BJ (cell line): ENCODE results near the gene EHD1. TPM values are rescaled to one million over a fixed set of nuclear protein-coding genes. Genes with fewer than 3 reads are reported as not detected.

Source experiments
- CTCF ChIA-PET: fragments of 350-600 bp; formaldehyde crosslinking; extraction: SDS; loops from one replicate; lab custom pipeline; 2021; ENCODE audit warnings: antibody characterized with exemption, inconsistent platforms; lab: Yijun Ruan, JAX
- POLR2A ChIA-PET: fragments of 300-600 bp; sonication (Branson Sonifier 250); formaldehyde crosslinking; extraction: SDS; loops from one replicate; lab custom pipeline; 2021; ENCODE audit warnings: antibody characterized with exemption; lab: Charles Lee
- DNase-seq: peaks from one replicate; pipeline ENCODE4 v3.0.0-alpha.2; 2011; ENCODE audit warnings: low read depth
- H3K27me3 ChIP-seq: 2 replicates; pipeline ENCODE4 v1.6.0; 2011; ENCODE audit warnings: low read length; ENCODE audit not compliant: control insufficient read depth, insufficient read depth
- H3K36me3 ChIP-seq: 2 replicates; pipeline ENCODE4 v1.5.1; 2011; ENCODE audit warnings: low read length; ENCODE audit not compliant: control insufficient read depth, insufficient read depth
- H3K4me3 ChIP-seq: 2 replicates; pipeline ENCODE4 v1.5.1; 2011; ENCODE audit warnings: low read depth, mild to moderate bottlenecking, control low read depth, low read length
- polyA plus RNA-seq: library from polyadenylated mRNA; depleted of rRNA; stranded (reverse); fragments of >200 nt; gene quantifications from 2 replicates; pipeline ENCODE4 v1.2.3, GENCODE V29; 2011
- TF ChIP-seq, protein P1 (sequence below): IDR thresholded peaks from 2 replicates; pipeline ENCODE4 v1.5.1; 2011; ENCODE audit warnings: low read depth, mild to moderate bottlenecking, control low read depth, inconsistent platforms, low read length, moderate library complexity; ENCODE audit not compliant: insufficient read depth

EHD1 gene
- polyA plus RNA-seq, 1 experiment: 191 TPM

DNA sequence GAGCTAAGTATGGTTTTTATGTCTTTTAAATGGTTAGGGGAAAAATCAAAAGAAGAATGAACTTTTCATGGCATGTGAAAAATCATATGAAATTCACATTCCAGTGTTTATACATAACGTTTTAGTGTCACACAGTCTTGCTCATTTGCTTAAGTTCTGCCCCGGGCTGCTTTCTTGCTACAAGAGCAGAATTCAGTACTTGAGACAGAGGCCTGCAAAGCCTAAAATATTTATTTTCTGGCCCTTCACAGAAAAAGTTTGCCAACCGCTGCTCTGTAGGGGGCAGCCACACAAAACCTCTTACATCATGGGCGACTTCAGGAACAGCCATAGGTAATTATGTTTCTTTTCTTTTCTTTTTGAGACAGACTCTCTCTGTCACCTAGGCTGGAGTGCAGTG lies 39.6 kb upstream of the EHD1 start:
- Histone ChIP-seq H3K4me3 (peak overlapping the region; percentile 29), H3K27me3 (no peaks in the 10 kb centered on the region), H3K36me3 (peaks cover 13% of the 10 kb centered on the region)
- POLR2A ChIA-PET: no interaction called here
- TF ChIP-seq, protein P1, sequence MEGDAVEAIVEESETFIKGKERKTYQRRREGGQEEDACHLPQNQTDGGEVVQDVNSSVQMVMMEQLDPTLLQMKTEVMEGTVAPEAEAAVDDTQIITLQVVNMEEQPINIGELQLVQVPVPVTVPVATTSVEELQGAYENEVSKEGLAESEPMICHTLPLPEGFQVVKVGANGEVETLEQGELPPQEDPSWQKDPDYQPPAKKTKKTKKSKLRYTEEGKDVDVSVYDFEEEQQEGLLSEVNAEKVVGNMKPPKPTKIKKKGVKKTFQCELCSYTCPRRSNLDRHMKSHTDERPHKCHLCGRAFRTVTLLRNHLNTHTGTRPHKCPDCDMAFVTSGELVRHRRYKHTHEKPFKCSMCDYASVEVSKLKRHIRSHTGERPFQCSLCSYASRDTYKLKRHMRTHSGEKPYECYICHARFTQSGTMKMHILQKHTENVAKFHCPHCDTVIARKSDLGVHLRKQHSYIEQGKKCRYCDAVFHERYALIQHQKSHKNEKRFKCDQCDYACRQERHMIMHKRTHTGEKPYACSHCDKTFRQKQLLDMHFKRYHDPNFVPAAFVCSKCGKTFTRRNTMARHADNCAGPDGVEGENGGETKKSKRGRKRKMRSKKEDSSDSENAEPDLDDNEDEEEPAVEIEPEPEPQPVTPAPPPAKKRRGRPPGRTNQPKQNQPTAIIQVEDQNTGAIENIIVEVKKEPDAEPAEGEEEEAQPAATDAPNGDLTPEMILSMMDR: peak; percentile 28; the same call in 1 of the 2 replicates
- DNase-seq: no peak
- CTCF ChIA-PET: interaction anchor here (0.7 to 2.2 kb wide), 6 partner anchors 11 to 199 kb away, joined by 3 to 8 read pairs (median 4); partner anchors contain the start of genes ARL2, SAC3D1 and ZNHIT2

DNA sequence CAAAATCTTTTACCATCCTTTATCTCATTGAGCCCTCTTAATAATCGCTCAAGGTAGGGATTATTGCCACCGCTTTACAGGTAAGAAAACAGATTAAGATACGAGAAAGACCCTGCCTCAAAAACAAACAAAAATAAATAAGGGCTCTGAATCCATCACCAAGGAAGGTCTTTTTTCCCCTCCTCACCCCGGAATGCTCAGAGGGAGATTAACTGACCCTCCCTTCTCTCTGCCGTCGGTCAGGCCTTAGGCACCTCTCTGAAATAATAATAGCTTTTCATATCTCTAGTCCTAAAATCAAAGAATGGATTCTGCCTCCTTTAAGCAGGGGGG lies 39.2 kb upstream of the EHD1 start:
- CTCF ChIA-PET: interaction anchor here (0.7 to 2.2 kb wide), 5 partner anchors 10 to 123 kb away, joined by 3 to 8 read pairs (median 3); partner anchors contain the start of genes ARL2 and SAC3D1
- Histone ChIP-seq H3K27me3 (no peaks in the 10 kb centered on the region), H3K4me3 (peak overlapping the region; percentile 29), H3K36me3 (peaks cover 16% of the 10 kb centered on the region)
- TF ChIP-seq, protein P1: no peak
- POLR2A ChIA-PET: no interaction called here
- DNase-seq: no peak

DNA sequence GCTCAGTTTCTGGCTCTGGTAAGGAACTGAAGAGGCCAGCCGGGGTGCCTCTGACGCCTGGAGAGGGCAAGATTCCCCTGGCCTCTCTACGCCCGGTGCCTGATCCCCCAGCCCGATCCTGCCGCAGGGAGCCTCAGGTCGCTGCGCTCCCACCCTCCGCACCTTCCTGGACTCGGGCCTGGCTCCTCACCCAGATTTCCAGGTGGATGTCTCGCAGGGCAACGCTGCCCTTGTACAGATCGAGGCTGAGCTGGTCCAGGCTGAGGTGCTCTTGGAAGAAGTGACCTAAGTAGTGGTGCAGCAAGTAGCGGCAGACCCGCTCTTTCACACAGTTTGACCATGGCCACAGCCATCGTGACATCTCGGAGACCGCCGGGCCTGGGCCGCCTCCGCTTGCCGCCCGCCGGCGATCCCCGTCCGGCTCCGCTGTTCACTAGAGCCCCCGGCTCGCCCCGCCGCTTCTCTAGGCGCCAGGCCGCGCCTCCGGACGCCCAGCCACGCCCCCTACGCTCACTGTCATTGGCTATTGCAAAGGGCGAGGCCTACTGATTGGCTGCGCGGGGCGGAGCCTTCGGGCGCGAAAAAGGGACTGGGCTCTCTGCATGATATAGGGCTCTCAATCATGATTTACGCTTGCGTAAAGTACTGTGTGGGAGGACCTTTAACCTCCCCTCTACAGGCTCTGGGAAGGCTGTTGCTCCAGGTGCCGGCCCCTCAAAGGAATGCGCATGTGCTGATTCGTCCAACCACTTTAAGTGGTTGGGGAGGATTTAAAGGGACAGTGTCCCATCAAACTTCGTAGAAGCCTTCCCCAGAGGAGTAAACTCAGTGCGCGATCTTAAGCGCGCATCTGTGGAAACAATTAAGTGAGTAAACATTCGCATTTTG lies 38.6 kb upstream of the EHD1 start, which contains the start of gene ATG2A:
Gene ATG2A, minus strand, starts transcription at position 435 of the 888 bp plus-strand sequence. Its CDS starts 74 bp downstream, at position 361.
- H3K36me3 ChIP-seq: peaks cover 18% of the 10 kb centered on the region
- TF ChIP-seq, protein P1: no peak
- CTCF ChIA-PET: interaction anchor here (1.4 to 2.8 kb wide), 6 partner anchors 10 to 97 kb away, joined by 3 to 8 read pairs (median 6); partner anchors contain the start of gene ARL2
- peak within 1 kb of the TSS; percentile 69 for H3K4me3 ChIP-seq
- POLR2A ChIA-PET: no interaction called here
- H3K27me3 ChIP-seq: no peaks in the 10 kb centered on the region
- DNase-seq: peak; percentile 100

DNA sequence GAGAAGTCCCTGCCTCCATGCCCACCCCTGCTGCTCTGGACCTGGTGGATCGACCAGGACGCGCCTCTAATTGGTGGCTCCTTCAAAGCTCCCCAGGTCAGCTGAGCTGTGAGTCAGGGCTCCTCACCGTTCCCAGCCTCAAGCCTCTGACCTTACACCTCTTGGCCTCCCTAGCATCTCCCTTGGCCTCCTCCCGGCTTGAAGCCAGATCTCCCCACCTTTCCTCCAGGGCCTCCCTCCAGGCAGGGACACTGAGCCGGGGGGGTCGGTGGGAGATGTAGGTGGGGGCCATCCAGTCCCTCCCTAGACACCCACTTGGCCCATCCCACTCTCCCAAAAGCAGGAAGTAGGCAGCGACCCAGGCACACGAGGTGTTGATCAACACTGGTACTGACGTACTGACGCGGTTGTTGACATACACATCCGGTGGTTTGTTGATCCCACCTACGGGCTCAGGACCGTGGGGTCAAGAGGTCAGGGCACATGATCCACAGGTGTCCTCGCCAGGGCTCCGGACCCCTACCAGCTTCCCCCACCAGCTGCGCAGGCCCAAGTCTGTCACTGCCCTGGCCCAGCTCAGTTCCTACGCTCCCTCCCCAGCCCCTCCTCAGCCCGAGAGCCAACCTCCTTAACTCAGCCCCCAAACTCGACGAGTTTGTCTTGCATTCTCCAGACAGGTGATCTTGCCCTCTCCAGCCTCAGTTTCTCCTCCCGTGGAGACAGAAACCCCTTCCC lies 37.8 kb upstream of the EHD1 start:
- TF ChIP-seq, protein P1: no peak
- POLR2A ChIA-PET: no interaction called here
- CTCF ChIA-PET: interaction anchor here (1.2 to 2.8 kb wide), 5 partner anchors 21 to 201 kb away, joined by 3 to 8 read pairs (median 5); partner anchors contain the start of genes ARL2 and ZNHIT2
- DNase-seq: no peak
- H3K27me3 ChIP-seq: no peaks in the 10 kb centered on the region
- peak overlapping the region; percentile 69 for H3K4me3 ChIP-seq
- peaks cover 26% of the 10 kb centered on the region for H3K36me3 ChIP-seq
